Activated T-cell treated with anti-CD3 and anti-CD28 coated beads, Interleukin-2, amount 50 U/mL, for 72 hours (primary cell): Measurements from ENCODE around the gene SLC23A2. TPM values are rescaled to one million over a fixed set of nuclear protein-coding genes. Genes with fewer than 3 reads are reported as not detected.
A peak's percentile ranks its signal among the peaks of the same experiment; 100 is the strongest.

ENCODE experiments used
- ATAC-seq, 2 donors: fragments of 150-1000 bp; cut with Tn5 transposase; replicated peaks in 1 of 2; 2 replicates each; pipeline ENCODE4 v1.10.0; 2021; ENCODE audit warnings: moderate library complexity in 2 of 2, mild to moderate bottlenecking in 1 of 2
- DNase-seq, 2 donors: peaks; one replicate each; pipeline ENCODE4 v3.0.0; 2021 to 2022; ENCODE audit warnings: mixed read lengths in 1 of 2
- H3K27ac Mint-ChIP-seq: one replicate; pipeline ENCODE4 v1.8.0; 2022; ENCODE audit warnings: mild to moderate bottlenecking, moderate library complexity, mixed read lengths
- H3K27me3 Mint-ChIP-seq: one replicate; pipeline ENCODE4 v1.8.0; 2022; ENCODE audit warnings: low read depth, mixed read lengths
- H3K36me3 Mint-ChIP-seq, 2 donors: one replicate each; pipeline ENCODE4 v1.8.0; 2022; ENCODE audit warnings: mixed read lengths in 2 of 2, mild to moderate bottlenecking in 1 of 2; ENCODE audit not compliant: insufficient read depth in 2 of 2
- H3K4me1 Mint-ChIP-seq: one replicate; pipeline ENCODE4 v1.8.0; 2022; ENCODE audit warnings: low read depth, mixed read lengths
- H3K4me3 Mint-ChIP-seq, 2 donors: one replicate each; pipeline ENCODE4 v1.8.0; 2022; ENCODE audit warnings: mild to moderate bottlenecking in 2 of 2, mixed read lengths in 2 of 2, moderate library complexity in 2 of 2
- H3K9me3 Mint-ChIP-seq, 2 donors: one replicate each; pipeline ENCODE4 v1.8.0; 2022; ENCODE audit warnings: mixed read lengths in 2 of 2
- total RNA-seq, 2 donors: library from RNA; stranded (reverse); gene quantifications; one replicate each; pipeline ENCODE4 v1.2.3, GENCODE V29; 2022

Gene SLC23A2
- total RNA-seq, 2 donors from 2014 or later, result 21.4 to 22.2 TPM

DNA sequence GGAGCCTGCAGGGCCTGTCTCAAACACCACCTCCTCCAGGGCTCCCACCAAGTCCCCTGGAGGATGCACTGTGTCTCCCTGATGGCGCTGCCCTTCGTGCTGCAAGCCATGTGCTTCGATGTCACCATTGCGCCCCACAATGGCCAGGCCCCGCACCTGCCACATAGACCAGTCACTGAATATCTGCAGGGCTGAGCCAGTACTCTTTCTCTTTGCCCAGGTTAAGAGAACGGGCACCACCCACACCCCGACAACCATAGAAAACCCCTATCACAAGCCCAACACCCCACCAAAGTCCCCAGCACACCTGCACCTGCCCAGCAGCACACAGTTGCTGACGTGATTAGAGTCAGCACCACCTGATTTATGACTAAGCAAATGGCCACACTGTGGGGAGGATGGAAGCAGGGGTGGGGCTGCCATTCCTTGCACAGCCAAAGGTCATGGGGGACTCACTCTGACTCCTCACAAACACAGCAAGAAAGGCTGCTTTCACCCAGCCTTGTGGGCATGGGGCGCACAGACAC lies 104.3 kb downstream of the SLC23A2 start:
- Mint-ChIP-seq H3K27me3 (no peaks in the 10 kb centered on the region), H3K9me3 (no peaks in the 10 kb centered on the region), H3K27ac (no peak overlapping the region), H3K4me1 (no peaks in the 10 kb centered on the region), H3K36me3 (peaks cover 3% of the 10 kb centered on the region in 2 donors), H3K4me3 (no peak overlapping the region)
- DNase-seq (peak in 1 of 2 donors; percentile 8), ATAC-seq (peak; percentile 17 to 32)

DNA sequence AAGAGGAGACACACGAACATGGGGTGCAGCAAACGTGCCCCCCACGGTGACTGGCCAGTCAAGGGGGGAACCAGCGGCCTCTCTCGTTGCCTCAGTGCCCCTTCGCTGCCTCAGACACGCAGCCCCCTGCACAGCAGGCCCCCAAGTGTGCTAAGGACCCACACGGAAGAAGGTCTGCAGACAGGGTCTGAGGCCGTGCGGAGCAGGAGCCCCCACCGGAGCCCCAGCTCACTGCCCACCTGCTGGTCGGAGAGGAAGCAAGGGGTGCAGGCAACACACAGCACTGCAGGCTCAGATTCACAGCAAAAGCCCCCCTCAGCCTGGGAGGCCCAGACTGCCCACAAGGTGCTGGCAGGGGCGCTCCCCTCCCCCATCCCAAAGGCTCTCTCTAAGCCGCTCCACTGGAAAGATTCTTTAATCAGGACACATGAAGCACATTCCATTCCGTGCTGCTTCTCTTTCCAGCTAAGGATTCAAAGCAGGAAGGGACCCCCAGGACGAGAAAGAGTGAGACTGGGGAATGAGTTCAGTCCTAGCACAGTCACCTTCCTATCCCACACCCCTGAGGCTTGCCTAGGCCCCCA lies 105.1 kb downstream of the SLC23A2 start:
- H3K36me3 Mint-ChIP-seq, result no peaks in the 10 kb centered on the region

DNA sequence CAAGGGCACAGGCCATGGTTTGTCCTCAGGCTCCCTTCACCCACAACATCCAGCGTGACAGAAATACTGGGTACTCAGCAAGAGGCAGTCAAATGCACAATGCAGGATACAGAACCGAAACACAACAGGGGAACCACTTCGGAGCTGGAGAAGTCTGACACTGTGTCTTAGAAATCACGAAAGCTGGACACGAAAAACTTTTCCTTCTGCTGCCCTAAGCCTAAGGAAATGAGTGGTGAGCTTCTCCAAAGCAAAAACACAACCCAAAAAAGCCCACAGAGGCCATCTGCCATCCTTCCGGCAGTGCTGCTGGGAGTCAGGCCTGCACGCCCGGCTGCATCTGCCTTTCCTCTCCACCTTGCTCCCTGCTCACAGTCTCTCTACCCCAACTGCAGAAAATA lies 106.3 kb downstream of the SLC23A2 start:
- no peak for DNase-seq
- ATAC-seq, result no peak
- Mint-ChIP-seq H3K27ac (peak overlapping the region; percentile 84), H3K4me1 (no peaks in the 10 kb centered on the region), H3K27me3 (no peaks in the 10 kb centered on the region), H3K36me3 (no peaks in the 10 kb centered on the region), H3K9me3 (no peaks in the 10 kb centered on the region), H3K4me3 (no peak overlapping the region)

More for the DNA sequence above, 105.1 kb downstream of the SLC23A2 start:
- no peaks in the 10 kb centered on the region for H3K27me3 Mint-ChIP-seq
- ATAC-seq (no peak), DNase-seq (no peak)
- no peaks in the 10 kb centered on the region for H3K4me1 Mint-ChIP-seq
- H3K9me3 Mint-ChIP-seq, result no peaks in the 10 kb centered on the region
- H3K4me3 Mint-ChIP-seq, result no peak overlapping the region
- no peak overlapping the region for H3K27ac Mint-ChIP-seq

DNA sequence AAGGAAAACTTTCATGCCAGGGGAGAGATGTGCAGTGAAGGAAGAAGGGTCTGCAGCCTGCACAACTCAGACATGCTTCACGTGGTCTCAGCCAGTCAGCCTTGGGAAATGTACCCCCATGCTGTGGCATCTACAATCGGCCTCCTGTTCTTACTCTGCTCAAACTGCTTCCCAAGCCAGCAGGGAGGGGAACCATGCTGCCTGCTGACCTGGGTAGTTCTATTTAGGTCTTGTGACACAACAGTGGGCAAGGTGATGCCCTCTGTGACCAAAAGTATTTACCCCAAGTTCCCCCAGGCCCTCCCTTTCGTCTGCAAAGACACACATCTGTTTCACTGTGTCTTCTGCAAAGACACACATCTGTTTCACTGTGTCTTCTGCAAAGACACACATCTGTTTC lies 106.9 kb downstream of the SLC23A2 start:
- DNase-seq, result no peak
- peaks cover 0 to 2% of the 10 kb centered on the region in 2 donors for H3K36me3 Mint-ChIP-seq
- H3K27ac Mint-ChIP-seq, result no peak overlapping the region
- H3K4me3 Mint-ChIP-seq, result no peak overlapping the region
- H3K27me3 Mint-ChIP-seq, result no peaks in the 10 kb centered on the region
- no peak for ATAC-seq
- no peaks in the 10 kb centered on the region for H3K9me3 Mint-ChIP-seq
- no peaks in the 10 kb centered on the region for H3K4me1 Mint-ChIP-seq

DNA sequence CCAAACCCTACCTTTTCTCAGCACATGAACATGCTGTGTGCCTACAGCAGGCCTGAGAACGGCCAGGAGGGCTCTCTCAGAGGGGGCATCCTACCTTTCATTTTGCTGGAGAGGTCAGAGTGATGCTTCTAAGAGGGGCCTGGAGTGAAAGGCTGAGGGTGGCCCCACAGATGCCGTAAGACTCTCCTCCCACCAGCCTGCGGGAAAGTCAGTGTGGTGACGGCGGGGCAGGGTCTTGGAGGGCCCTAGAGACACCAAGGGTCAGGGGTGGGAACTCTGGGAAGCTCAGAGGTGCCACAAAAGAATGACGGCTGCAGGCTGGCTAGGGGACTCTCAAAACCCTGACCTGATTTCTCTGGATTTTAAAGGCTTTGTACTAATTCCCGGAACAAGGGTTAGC lies 107.6 kb downstream of the SLC23A2 start:
- Mint-ChIP-seq H3K36me3 (peaks cover 0 to 2% of the 10 kb centered on the region in 2 donors), H3K9me3 (no peaks in the 10 kb centered on the region), H3K4me3 (no peak overlapping the region), H3K27ac (no peak overlapping the region), H3K4me1 (no peaks in the 10 kb centered on the region), H3K27me3 (no peaks in the 10 kb centered on the region)
- DNase-seq (no peak), ATAC-seq (no peak)

DNA sequence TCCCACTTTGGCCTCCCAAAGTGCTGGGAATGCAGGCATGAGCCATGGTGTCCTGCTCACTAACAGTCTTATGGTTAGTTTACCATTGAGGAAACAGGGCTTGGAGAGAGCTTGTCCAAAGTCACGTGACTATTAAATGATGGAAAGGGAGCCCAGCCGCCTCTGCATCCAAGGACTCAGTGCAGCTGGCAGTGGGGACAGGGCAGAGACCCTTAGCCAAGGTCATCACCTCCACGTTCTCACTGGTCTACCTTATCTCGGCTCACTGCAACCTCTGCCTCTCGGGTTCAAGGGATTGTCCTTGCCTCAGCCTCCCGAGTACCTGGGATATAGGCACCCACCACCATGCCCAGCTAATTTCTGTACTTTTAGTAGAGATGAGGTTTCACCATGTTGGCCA lies 109.3 kb downstream of the SLC23A2 start:
- Mint-ChIP-seq H3K9me3 (no peaks in the 10 kb centered on the region), H3K27me3 (no peaks in the 10 kb centered on the region), H3K27ac (no peak overlapping the region), H3K4me1 (no peaks in the 10 kb centered on the region), H3K4me3 (no peak overlapping the region), H3K36me3 (peaks cover 0 to 2% of the 10 kb centered on the region in 2 donors)
- DNase-seq (no peak), ATAC-seq (no peak)

DNA sequence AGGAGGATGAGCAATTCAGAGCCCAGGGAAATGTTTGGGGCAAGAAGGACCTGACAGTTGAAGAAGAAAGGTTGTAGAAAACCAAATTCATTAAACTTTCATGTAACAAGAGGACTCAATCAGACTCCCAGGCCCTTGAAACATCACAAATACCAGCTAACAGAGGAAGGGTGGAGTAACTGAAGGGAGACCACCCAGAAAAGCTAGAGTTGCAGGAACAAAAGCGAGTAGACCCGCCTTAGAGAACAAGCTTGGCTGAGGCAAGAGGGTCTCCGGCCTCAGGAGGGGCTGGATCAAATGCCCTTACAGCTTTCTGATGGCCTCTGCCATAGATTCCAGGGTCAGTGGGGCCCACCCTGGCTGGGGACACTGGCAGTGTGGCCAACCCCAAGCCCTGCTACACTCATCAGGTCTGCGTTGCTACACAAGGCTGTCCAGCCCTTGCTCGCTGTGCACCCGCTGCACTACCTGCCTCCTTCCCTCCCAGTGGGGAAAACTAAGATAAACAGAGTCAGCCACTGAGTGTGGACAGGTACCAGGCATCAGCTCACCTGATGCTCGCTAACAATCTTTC lies 110.0 kb downstream of the SLC23A2 start:
- no peak for ATAC-seq
- Mint-ChIP-seq H3K4me1 (peaks cover 1% of the 10 kb centered on the region), H3K9me3 (no peaks in the 10 kb centered on the region), H3K27me3 (no peaks in the 10 kb centered on the region), H3K4me3 (no peak overlapping the region), H3K36me3 (peaks cover 0 to 2% of the 10 kb centered on the region in 2 donors), H3K27ac (no peak overlapping the region)
- no peak for DNase-seq

DNA sequence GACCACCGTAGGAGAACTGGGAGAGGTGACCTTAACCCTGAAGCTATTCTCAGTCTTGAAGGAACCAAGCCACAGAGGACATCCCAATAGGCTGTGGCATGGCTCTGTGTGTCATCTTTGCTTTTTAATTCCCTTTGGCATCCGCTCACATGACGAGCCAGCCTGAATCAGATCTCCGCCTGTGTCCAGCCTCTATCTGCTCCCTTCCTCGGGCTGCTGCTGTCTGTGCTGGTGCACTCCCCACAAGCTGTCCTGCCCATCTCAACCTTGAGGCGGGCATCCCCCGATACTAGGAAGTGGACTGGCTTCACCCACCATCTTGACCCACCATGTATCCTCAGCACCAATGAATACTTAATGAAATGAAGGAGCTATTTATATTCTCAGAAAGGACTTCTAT lies 111.9 kb downstream of the SLC23A2 start:
- H3K4me1 Mint-ChIP-seq, result peaks cover 8% of the 10 kb centered on the region
- DNase-seq (no peak), ATAC-seq (no peak)
- H3K27ac Mint-ChIP-seq, result no peak overlapping the region
- no peaks in the 10 kb centered on the region for H3K27me3 Mint-ChIP-seq
- no peaks in the 10 kb centered on the region for H3K9me3 Mint-ChIP-seq
- peaks cover 0 to 3% of the 10 kb centered on the region in 2 donors for H3K36me3 Mint-ChIP-seq
- H3K4me3 Mint-ChIP-seq, result no peak overlapping the region

DNA sequence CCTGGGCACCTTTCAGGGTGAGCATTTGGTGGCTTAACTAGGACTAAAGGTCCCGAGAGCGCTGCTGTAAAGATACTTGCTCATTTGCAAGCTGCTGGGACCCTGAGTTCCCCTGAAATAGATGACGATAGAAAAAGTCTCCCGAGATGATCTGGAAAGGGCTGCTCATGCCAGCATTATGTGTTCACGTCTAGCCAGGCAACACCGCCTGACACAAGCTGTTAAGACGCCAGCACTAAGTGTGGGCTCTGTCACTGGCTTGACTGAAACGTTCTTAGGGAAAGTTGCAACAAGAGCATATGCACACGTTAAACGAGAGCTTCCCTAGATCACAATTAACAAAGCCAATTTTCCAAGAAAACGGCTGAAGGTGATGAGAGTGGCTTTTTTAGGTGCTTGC lies 113.7 kb downstream of the SLC23A2 start:
- no peak for ATAC-seq
- no peaks in the 10 kb centered on the region for H3K9me3 Mint-ChIP-seq
- H3K27me3 Mint-ChIP-seq, result no peaks in the 10 kb centered on the region
- H3K27ac Mint-ChIP-seq, result no peak overlapping the region
- no peak for DNase-seq
- peaks cover 19% of the 10 kb centered on the region for H3K4me1 Mint-ChIP-seq
- H3K4me3 Mint-ChIP-seq, result no peak overlapping the region
- peaks cover 0 to 12% of the 10 kb centered on the region in 2 donors for H3K36me3 Mint-ChIP-seq

DNA sequence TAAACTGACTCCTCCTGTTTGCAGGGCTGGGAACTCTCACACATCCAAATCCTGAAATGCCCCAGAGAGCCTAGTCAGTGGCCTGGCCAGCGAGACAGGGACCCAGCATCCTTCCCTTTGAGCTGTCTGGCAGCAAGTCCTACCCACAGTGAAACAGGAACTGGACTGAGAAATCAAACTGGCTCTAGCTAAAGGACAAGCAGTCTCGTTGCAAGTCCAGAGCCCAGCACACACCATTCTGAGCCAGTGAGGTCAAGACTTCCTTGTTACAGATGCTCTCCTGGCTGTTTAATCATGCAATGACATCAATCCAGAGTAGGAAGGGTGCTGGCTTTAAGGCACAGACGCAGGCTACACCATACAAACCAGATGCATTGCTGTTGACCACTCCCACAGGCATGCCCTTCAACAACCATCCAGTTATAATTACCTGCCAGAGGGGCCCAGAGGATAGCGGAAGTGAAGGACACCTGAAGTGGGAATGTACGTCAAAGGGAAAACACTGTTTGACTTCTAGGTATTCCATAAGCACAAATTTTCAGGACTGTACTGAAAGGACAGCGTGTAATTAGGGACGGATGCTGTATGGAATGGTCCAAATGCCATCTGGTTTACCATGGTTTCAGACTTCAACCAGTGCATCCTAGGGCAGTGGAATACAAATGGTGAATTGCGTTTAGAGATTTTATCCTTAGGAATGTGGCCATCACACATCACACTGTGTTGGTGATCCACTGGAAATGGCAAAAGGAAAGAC lies 114.4 kb downstream of the SLC23A2 start:
- DNase-seq, result no peak
- no peak for ATAC-seq
- H3K27ac Mint-ChIP-seq, result no peak overlapping the region
- no peaks in the 10 kb centered on the region for H3K9me3 Mint-ChIP-seq
- peaks cover 0 to 15% of the 10 kb centered on the region in 2 donors for H3K36me3 Mint-ChIP-seq
- H3K27me3 Mint-ChIP-seq, result no peaks in the 10 kb centered on the region
- H3K4me1 Mint-ChIP-seq, result peaks cover 19% of the 10 kb centered on the region
- H3K4me3 Mint-ChIP-seq, result no peak overlapping the region

DNA sequence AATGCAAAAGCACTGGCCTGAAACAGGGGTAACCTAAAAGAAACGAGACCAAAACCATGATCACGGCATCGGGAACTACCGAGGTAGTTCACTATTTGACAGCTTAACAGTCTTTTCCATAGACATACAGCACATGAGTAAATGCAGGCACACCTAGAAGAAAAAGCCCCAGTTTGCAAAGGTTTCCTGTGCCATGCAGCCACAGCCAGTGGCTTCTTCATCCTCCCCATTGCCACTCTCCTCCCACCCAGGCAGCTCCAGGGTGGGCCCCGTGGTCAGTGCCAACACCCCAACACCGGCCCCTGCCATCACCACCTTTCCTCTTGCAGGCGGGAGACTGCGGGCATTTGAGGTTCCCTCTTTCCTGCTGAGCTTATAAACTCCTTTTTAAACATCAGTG lies 115.4 kb downstream of the SLC23A2 start:
- no peak overlapping the region for H3K27ac Mint-ChIP-seq
- no peaks in the 10 kb centered on the region for H3K27me3 Mint-ChIP-seq
- H3K36me3 Mint-ChIP-seq, result peaks cover 0 to 16% of the 10 kb centered on the region in 2 donors
- ATAC-seq (no peak), DNase-seq (no peak)
- H3K9me3 Mint-ChIP-seq, result no peaks in the 10 kb centered on the region
- peaks cover 19% of the 10 kb centered on the region for H3K4me1 Mint-ChIP-seq
- no peak overlapping the region for H3K4me3 Mint-ChIP-seq

DNA sequence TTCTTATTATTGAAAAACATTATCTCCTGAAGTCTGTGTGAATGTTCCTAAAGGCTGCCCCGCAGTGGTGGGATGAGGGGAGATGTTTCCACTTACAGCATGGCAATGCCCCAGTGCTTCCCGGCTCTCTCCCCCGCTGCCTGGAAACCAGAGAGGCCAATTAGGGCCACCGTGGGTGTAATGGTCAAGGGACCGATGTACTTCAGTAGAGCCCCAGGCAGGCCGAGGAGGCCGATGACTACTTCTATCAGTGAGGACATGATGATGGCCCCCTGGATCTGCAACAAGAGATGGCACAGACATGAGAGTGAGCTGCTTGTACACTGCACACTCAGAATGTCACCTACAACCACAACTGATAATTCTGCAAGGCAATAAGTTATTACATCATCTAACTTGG lies 117.8 kb downstream of the SLC23A2 start:
- peaks cover 2 to 20% of the 10 kb centered on the region in 2 donors for H3K36me3 Mint-ChIP-seq
- H3K4me3 Mint-ChIP-seq, result no peak overlapping the region
- no peak for ATAC-seq
- no peaks in the 10 kb centered on the region for H3K9me3 Mint-ChIP-seq
- H3K27ac Mint-ChIP-seq, result peak overlapping the region; percentile 40
- peaks cover 19% of the 10 kb centered on the region for H3K4me1 Mint-ChIP-seq
- no peaks in the 10 kb centered on the region for H3K27me3 Mint-ChIP-seq
- no peak for DNase-seq

DNA sequence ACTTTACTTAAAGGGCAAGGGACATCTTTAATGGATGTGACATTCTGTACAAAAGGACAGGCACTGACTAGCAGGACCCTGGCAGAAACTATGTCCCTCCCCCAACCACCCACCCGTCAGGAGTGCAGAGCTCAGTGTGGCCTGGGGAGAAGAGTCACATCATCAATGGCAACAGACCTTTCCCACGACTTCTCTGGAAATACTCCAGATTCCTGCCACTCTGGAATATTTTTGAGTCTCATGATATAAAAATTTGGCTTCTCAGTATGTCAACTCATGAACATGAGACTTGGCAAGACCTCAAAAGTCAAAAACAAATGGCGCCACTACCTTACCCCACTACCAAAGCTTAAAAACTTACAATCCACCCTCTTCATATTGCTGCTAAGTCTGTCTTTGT lies 118.3 kb downstream of the SLC23A2 start:
- Mint-ChIP-seq H3K9me3 (no peaks in the 10 kb centered on the region), H3K4me3 (no peak overlapping the region), H3K36me3 (peaks cover 2 to 20% of the 10 kb centered on the region in 2 donors), H3K27ac (peak overlapping the region; percentile 40), H3K27me3 (no peaks in the 10 kb centered on the region), H3K4me1 (peaks cover 19% of the 10 kb centered on the region)
- ATAC-seq (no peak), DNase-seq (no peak)
